Epithelial cell of proximal tubule (primary cell): ENCODE results near the gene MTRR. TPM values are rescaled to one million over a fixed set of nuclear protein-coding genes. Genes with fewer than 3 reads are reported as not detected.

Source experiments
- DNase-seq: peaks from one replicate; pipeline ENCODE4 v3.0.0-alpha.2; 2011; ENCODE audit warnings: low read depth
- H3K4me3 ChIP-seq: 2 replicates; pipeline ENCODE4 v1.5.1; 2011; ENCODE audit warnings: low read depth, mild to moderate bottlenecking, low read length
- CTCF ChIP-seq: conservative IDR thresholded peaks from 2 replicates; pipeline ENCODE4 v1.5.1; 2012; ENCODE audit warnings: low read depth, mild to moderate bottlenecking, low read length
- total RNA-seq: library from RNA; depleted of rRNA; stranded (reverse); fragments of >200 nt; gene quantifications from 2 replicates; pipeline ENCODE4 v1.2.3, GENCODE V29; 2015

Gene MTRR
- total RNA-seq, result 20.0 and 39.9 TPM in 2 replicates

- no peak for DNase-seq
- peak within 1 kb of the TSS; percentile 87 for H3K4me3 ChIP-seq
- TF ChIP-seq CTCF, result no peak
These were observed at the start of gene MTRR, which contains the start of gene FASTKD3 for GRCh38 chr5:7868773-7869473. Gene MTRR, plus strand, starts transcription at chr5:7869148. Its CDS starts 1,647 bp downstream, at chr5:7870795. Gene FASTKD3, minus strand, starts transcription at chr5:7869031. Its CDS starts 948 bp downstream, at chr5:7868083.

GRCh38 chr5:7822449-7822848, 46.5 kb upstream of the MTRR start:
- no peak for DNase-seq
- no peak overlapping the region for H3K4me3 ChIP-seq
- no peak for TF ChIP-seq CTCF

GRCh38 chr5:7823594-7823993, 45.4 kb upstream of the MTRR start:
- no peak overlapping the region for H3K4me3 ChIP-seq
- no peak for TF ChIP-seq CTCF
- DNase-seq, result no peak

- H3K4me3 ChIP-seq, result no peak overlapping the region
These were observed 44.0 kb upstream of the MTRR start for GRCh38 chr5:7824995-7825394.

GRCh38 chr5:7825630-7826029, 43.3 kb upstream of the MTRR start:
- no peak for DNase-seq
- no peak overlapping the region for H3K4me3 ChIP-seq
- no peak for TF ChIP-seq CTCF

More at GRCh38 chr5:7824995-7825394, 44.0 kb upstream of the MTRR start:
- no peak for TF ChIP-seq CTCF
- no peak for DNase-seq

GRCh38 chr5:7827610-7828009, 41.3 kb upstream of the MTRR start:
- TF ChIP-seq CTCF, result peak; percentile 20
- DNase-seq, result no peak
- H3K4me3 ChIP-seq, result no peak overlapping the region

- DNase-seq, result no peak
- no peak for TF ChIP-seq CTCF
- no peak overlapping the region for H3K4me3 ChIP-seq
These were observed 40.7 kb upstream of the MTRR start for GRCh38 chr5:7828269-7828668.
